WERI-Rb-1 (cell line): ENCODE measurements around the gene GALNT16.

Experiments used
- DNase-seq: peaks from one replicate; pipeline ENCODE4 v3.0.0-alpha.2; 2020
- H3K27ac ChIP-seq: fragments of 250-450 bp; sonication (Bioruptor Pico); 2 replicates; pipeline ENCODE4 v1.5.1; 2020; ENCODE audit warnings: mild to moderate bottlenecking, moderate library complexity
- H3K27me3 ChIP-seq: fragments of 250-450 bp; sonication (Bioruptor Pico); 2 replicates; pipeline ENCODE4 v1.5.1; 2021; ENCODE audit warnings: mild to moderate bottlenecking, low read depth, moderate library complexity; ENCODE audit not compliant: insufficient read depth, severe bottlenecking
- H3K36me3 ChIP-seq: fragments of 250-450 bp; sonication (Bioruptor Pico); 2 replicates; pipeline ENCODE4 v1.5.1; 2020; ENCODE audit warnings: mild to moderate bottlenecking, moderate library complexity
- H3K4me3 ChIP-seq: 2 replicates; pipeline ENCODE4 v1.5.1; 2011; ENCODE audit warnings: low read depth, mild to moderate bottlenecking, control low read depth, low read length
- H3K9me3 ChIP-seq: fragments of 250-450 bp; sonication (Bioruptor Pico); 2 replicates; pipeline ENCODE4 v1.5.1; 2021; ENCODE audit warnings: mild to moderate bottlenecking, moderate library complexity; ENCODE audit not compliant: severe bottlenecking
- TF ChIP-seq, protein P1 (sequence below): IDR thresholded peaks from 2 replicates; pipeline ENCODE4 v1.5.1; 2011; ENCODE audit warnings: low read depth, mild to moderate bottlenecking, control low read depth, inconsistent platforms, low read length

Gene GALNT16

DNA sequence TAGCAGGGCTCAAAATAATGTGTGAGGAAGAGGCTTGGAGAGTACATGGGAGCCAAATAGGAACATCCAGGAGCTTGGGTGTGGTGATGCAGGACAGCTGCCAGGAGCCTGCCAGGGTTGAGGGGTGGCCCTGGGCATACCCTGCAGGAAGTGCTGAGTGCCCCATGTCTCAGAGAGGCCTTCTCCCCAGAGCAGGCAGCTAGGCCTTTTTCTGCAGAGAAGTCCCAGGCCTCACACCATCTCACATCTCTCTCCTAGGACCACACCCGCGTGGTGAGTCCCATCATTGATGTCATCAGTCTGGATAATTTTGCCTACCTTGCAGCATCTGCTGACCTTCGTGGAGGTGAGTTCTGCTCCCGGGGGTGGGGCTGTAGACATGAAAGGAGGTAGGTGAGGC lies 71.2 kb downstream of the GALNT16 start:
- DNase-seq = no peak
- Histone ChIP-seq H3K27ac (no peak overlapping the region), H3K27me3 (no peaks in the 10 kb centered on the region), H3K36me3 (no peaks in the 10 kb centered on the region), H3K9me3 (no peaks in the 10 kb centered on the region), H3K4me3 (no peak overlapping the region)
- TF ChIP-seq, protein P1, sequence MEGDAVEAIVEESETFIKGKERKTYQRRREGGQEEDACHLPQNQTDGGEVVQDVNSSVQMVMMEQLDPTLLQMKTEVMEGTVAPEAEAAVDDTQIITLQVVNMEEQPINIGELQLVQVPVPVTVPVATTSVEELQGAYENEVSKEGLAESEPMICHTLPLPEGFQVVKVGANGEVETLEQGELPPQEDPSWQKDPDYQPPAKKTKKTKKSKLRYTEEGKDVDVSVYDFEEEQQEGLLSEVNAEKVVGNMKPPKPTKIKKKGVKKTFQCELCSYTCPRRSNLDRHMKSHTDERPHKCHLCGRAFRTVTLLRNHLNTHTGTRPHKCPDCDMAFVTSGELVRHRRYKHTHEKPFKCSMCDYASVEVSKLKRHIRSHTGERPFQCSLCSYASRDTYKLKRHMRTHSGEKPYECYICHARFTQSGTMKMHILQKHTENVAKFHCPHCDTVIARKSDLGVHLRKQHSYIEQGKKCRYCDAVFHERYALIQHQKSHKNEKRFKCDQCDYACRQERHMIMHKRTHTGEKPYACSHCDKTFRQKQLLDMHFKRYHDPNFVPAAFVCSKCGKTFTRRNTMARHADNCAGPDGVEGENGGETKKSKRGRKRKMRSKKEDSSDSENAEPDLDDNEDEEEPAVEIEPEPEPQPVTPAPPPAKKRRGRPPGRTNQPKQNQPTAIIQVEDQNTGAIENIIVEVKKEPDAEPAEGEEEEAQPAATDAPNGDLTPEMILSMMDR = no peak

DNA sequence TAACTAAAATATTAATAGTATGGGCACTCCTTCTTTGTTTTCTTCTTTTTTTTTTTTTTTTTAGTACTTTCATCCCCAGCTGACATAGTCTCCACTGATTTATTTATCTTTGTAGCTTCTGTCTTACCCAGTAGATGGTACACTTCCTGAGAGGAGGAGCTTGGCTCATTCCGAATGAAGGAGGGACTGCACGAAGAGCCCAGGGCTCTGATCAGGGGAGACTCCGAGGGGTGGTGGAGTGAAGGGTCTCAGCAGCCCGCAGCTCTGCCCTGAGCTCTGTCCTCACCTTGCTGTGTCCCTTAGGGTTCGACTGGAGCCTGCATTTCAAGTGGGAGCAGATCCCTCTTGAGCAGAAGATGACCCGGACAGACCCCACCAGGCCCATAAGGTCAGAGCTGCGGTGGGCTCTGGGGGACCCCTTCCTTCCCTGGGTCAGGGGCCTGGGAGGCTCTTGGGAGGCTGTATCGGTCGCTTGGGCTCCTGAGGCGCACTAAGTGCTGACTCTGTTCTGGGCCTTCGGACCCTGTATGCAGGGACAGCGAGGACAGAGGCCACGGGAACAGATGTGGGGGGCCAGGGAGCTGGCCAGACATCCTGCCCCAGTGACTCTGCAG lies 72.9 kb downstream of the GALNT16 start:
- Histone ChIP-seq H3K4me3 (no peak overlapping the region), H3K27me3 (no peaks in the 10 kb centered on the region), H3K27ac (no peak overlapping the region), H3K9me3 (no peaks in the 10 kb centered on the region), H3K36me3 (no peaks in the 10 kb centered on the region)
- no peak for DNase-seq
- TF ChIP-seq, protein P1 = no peak

DNA sequence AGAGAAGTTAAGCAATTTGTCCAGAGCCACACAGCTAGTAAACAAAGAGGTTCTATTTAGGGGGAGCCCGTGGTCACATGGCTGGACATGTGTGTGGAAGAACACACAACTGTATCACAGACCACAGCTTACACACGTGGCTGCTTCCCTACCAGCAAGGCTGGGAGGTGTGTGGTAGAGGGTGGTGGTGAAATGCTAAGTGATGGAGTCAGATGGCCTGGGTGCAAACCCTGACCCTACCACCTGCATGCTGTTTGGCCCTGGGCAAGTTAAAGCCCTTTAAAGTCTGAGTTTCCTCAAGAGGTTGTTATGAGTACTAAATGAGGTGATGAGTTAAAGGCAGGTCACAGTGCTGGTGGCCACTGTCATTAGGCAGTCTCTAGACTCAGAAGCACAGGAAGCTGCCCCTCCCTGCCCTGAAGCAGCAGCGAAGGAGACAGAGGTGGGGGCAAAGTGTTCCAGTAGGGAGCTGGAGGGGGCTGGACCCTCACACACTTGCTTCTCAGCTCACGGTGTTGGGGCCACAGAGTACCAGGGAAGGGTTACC lies 73.9 kb downstream of the GALNT16 start:
- TF ChIP-seq, protein P1 = no peak
- Histone ChIP-seq H3K27me3 (no peaks in the 10 kb centered on the region), H3K9me3 (no peaks in the 10 kb centered on the region), H3K4me3 (no peak overlapping the region), H3K36me3 (no peaks in the 10 kb centered on the region), H3K27ac (no peak overlapping the region)
- DNase-seq = no peak

DNA sequence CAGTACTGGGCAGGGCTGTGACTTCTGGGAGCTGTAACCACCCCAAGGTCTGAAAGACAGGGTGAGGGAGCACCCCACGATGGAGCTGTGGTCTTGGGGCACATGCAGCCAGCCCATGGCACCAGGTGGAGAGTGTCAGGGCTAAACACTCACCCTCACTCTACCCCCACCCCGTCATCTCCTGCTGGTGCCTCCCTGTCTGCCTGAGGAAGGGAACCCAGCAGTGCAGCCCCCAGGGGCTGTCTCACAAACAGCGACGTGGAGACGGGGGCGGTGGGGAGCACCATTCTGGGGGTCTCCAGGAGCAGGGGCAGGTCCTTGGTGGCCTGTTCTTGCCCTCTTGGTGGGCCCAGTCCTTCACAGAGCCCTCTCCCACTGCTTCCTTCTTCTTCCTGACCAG lies 74.6 kb downstream of the GALNT16 start:
- TF ChIP-seq, protein P1 = no peak

DNA sequence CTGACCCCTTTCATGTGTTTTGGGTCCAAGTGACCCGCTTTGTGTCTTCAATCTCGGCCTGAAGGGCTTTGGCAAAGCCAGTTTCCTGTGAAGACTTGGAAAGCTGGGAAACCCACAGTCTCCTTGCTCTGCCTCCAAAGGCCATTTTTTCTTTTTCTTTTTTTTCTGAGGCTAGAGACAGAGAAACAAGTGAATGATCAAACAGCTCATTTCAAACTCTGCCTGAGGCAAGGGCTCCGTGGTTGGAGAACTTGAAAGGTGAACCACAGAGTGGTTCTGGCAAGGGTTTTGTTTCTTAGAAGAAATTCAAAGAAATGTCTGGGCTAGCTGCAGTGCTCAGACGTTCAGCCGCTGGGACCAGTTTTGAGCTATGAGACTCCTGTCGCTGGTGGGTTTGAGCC lies 75.4 kb downstream of the GALNT16 start:
- H3K9me3 ChIP-seq = no peaks in the 10 kb centered on the region
- H3K4me3 ChIP-seq = no peak overlapping the region
- no peak overlapping the region for H3K27ac ChIP-seq
- no peaks in the 10 kb centered on the region for H3K27me3 ChIP-seq
- TF ChIP-seq, protein P1 = no peak
- DNase-seq = no peak
- no peaks in the 10 kb centered on the region for H3K36me3 ChIP-seq

More for the DNA sequence above, 74.6 kb downstream of the GALNT16 start:
- Histone ChIP-seq H3K36me3 (no peaks in the 10 kb centered on the region), H3K27ac (no peak overlapping the region), H3K4me3 (no peak overlapping the region), H3K27me3 (no peaks in the 10 kb centered on the region), H3K9me3 (no peaks in the 10 kb centered on the region)
- no peak for DNase-seq

DNA sequence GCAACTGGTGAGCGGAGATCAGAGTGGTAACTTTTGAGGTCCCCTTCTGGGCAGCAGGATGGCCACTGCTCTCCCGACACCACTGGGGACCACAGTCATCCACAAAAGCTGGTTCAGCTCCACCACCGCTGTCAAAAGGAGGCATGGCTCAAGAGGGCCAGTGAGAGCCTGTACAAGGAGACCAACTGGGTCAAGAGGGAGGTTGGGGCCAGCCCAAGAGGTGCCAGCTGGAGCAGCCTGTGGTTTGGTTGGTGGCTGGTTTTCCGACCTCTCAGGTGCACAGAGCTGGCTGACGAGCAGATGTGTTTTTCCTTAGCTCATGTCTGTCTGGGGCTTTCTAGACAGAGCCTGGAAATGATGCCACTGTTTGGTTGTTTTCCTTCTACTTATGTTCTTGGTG lies 78.0 kb downstream of the GALNT16 start:
- no peak for DNase-seq
- Histone ChIP-seq H3K36me3 (no peaks in the 10 kb centered on the region), H3K27me3 (no peaks in the 10 kb centered on the region), H3K4me3 (no peak overlapping the region), H3K9me3 (no peaks in the 10 kb centered on the region), H3K27ac (no peak overlapping the region)
- TF ChIP-seq, protein P1 = no peak
